Large intestine (tissue), 3 donors: ENCODE results near the gene PLXDC2. TPM values are rescaled to one million over a fixed set of nuclear protein-coding genes. Genes with fewer than 3 reads are reported as not detected.

Experiments used
- DNase-seq, 2 donors: peaks; one replicate each; pipeline versions ENCODE4 v3.0.0 to v3.0.0-alpha.2; 2013
- H3K27ac ChIP-seq: one replicate; pipeline ENCODE4 v1.5.1; 2013; ENCODE audit warnings: low read length
- H3K27me3 ChIP-seq: 2 replicates; pipeline ENCODE4 v1.6.1; 2013; ENCODE audit warnings: low read length; ENCODE audit not compliant: control insufficient read depth, insufficient read depth
- H3K36me3 ChIP-seq: 2 replicates; pipeline ENCODE4 v1.6.1; 2013; ENCODE audit warnings: low read length; ENCODE audit not compliant: control insufficient read depth, insufficient read depth
- H3K4me1 ChIP-seq: one replicate; pipeline ENCODE4 v1.6.1; 2013; ENCODE audit warnings: low read length; ENCODE audit not compliant: control insufficient read depth, insufficient read depth
- H3K4me3 ChIP-seq: one replicate; pipeline ENCODE4 v1.5.1; 2013; ENCODE audit warnings: low read length
- H3K9me3 ChIP-seq: one replicate; pipeline ENCODE4 v1.6.1; 2013; ENCODE audit warnings: mild to moderate bottlenecking, low read depth, low read length, moderate library complexity; ENCODE audit not compliant: control insufficient read depth
- WGBS: methylation state at CpG from one replicate; pipeline ENCODE4 v1.1.5; 2013; ENCODE audit warnings: low lambda C conversion rate; ENCODE audit not compliant: insufficient coverage; 5-methylcytosine and 5-hydroxymethylcytosine counted together
- polyA plus RNA-seq: library from polyadenylated mRNA; unstranded; fragments of 120-200 nt; gene quantifications from one replicate; pipeline ENCODE4 v1.2.1, GENCODE V29; 2013

Gene PLXDC2
- polyA plus RNA-seq, 1 donor = 19.0 TPM

- H3K27ac ChIP-seq = no peak overlapping the region
- H3K27me3 ChIP-seq = no peaks in the 10 kb centered on the region
- no peaks in the 10 kb centered on the region for H3K9me3 ChIP-seq
- no peak for DNase-seq
- H3K4me3 ChIP-seq = no peak overlapping the region
- peaks cover 33% of the 10 kb centered on the region for H3K36me3 ChIP-seq
- no CpG with 5 or more reads among the region's 7 CpGs for WGBS
- H3K4me1 ChIP-seq = no peaks in the 10 kb centered on the region
Measured at GRCh38 chr10:20247891-20248708, 431.9 kb downstream of the PLXDC2 start.

GRCh38 chr10:20254078-20254477, 437.8 kb downstream of the PLXDC2 start:
- DNase-seq = no peak
- H3K27ac ChIP-seq = no peak overlapping the region
- 92% methylated on average over 2 of the region's 3 CpGs for WGBS

DNA sequence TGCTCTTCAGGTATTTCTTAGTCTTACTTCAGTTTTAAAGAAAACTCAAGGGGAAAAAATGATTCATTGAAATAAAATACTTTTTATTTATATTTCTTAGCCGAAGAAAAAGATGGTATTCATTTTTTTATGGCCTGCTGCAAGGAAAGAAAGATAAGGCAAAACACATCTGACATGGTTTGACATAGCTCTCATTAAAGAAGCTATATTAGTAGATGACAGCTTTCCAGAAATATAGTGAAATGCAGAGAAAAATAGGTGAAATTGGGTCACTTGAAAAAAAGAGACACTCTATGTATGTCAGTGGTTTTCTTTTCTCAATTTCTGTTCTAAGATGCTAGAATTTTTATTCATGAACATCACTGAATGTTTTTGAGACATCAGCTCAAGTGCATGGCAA, 438.3 kb downstream of the PLXDC2 start:
- no peaks in the 10 kb centered on the region for H3K27me3 ChIP-seq
- H3K4me3 ChIP-seq = no peak overlapping the region
- H3K4me1 ChIP-seq = peaks cover 6% of the 10 kb centered on the region
- H3K9me3 ChIP-seq = no peaks in the 10 kb centered on the region
- no CpG with 5 or more reads among the region's 1 CpG for WGBS
- H3K27ac ChIP-seq = no peak overlapping the region
- DNase-seq = no peak
- peaks cover 4% of the 10 kb centered on the region for H3K36me3 ChIP-seq

More at GRCh38 chr10:20254078-20254477, 437.8 kb downstream of the PLXDC2 start:
- no peaks in the 10 kb centered on the region for H3K27me3 ChIP-seq
- H3K4me3 ChIP-seq = no peak overlapping the region
- H3K4me1 ChIP-seq = peaks cover 6% of the 10 kb centered on the region
- H3K9me3 ChIP-seq = no peaks in the 10 kb centered on the region
- H3K36me3 ChIP-seq = peaks cover 6% of the 10 kb centered on the region

- WGBS = no CpG with 5 or more reads among the region's 2 CpGs
Measured at GRCh38 chr10:20256969-20257368, 440.7 kb downstream of the PLXDC2 start.

GRCh38 chr10:20257422-20257821, 441.2 kb downstream of the PLXDC2 start:
- Histone ChIP-seq H3K27ac (no peak overlapping the region), H3K4me3 (no peak overlapping the region), H3K27me3 (no peaks in the 10 kb centered on the region), H3K4me1 (peaks cover 6% of the 10 kb centered on the region), H3K36me3 (peaks cover 13% of the 10 kb centered on the region), H3K9me3 (no peaks in the 10 kb centered on the region)
- WGBS = 57% methylated on average over 1 of the region's 2 CpGs
- peak in 1 of 2 donors; percentile 20 for DNase-seq

More at GRCh38 chr10:20256969-20257368, 440.7 kb downstream of the PLXDC2 start:
- H3K27me3 ChIP-seq = no peaks in the 10 kb centered on the region
- no peak overlapping the region for H3K27ac ChIP-seq
- H3K36me3 ChIP-seq = peaks cover 12% of the 10 kb centered on the region
- DNase-seq = no peak
- no peaks in the 10 kb centered on the region for H3K9me3 ChIP-seq
- H3K4me3 ChIP-seq = no peak overlapping the region
- peaks cover 6% of the 10 kb centered on the region for H3K4me1 ChIP-seq

GRCh38 chr10:20265146-20265545, 448.9 kb downstream of the PLXDC2 start:
- DNase-seq = no peak
- Histone ChIP-seq H3K27me3 (no peaks in the 10 kb centered on the region), H3K4me1 (no peaks in the 10 kb centered on the region), H3K4me3 (no peak overlapping the region), H3K27ac (no peak overlapping the region), H3K9me3 (no peaks in the 10 kb centered on the region), H3K36me3 (peaks cover 9% of the 10 kb centered on the region)
- WGBS = 80% methylated on average over 1 of the region's 1 CpG

- peak; percentile 3 to 8 for DNase-seq
- H3K36me3 ChIP-seq = no peaks in the 10 kb centered on the region
- no peaks in the 10 kb centered on the region for H3K9me3 ChIP-seq
- no peaks in the 10 kb centered on the region for H3K27me3 ChIP-seq
- no peak overlapping the region for H3K4me3 ChIP-seq
- no peak overlapping the region for H3K27ac ChIP-seq
- no peaks in the 10 kb centered on the region for H3K4me1 ChIP-seq
Measured at GRCh38 chr10:20267734-20268133, 451.5 kb downstream of the PLXDC2 start.

DNA sequence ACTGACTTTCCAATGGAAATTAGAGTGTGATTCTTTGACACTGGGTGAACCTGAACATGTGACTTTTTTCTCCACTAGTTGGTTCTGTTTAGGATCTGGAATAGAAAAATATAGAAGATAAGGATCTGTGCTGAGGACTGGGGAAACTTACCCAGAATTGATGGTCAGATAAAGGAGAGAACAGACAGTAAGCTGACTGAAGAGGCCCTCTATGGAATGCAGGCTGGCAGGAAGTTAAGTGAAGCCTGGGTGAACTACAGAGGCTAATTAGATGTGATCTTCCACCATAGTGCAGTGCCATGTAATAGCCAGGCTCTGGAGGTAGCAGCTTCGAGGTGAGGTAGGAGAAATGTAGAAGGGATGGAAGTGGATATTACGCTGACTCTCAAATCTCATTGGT, 455.3 kb downstream of the PLXDC2 start:
- WGBS = 100% methylated on average over 1 of the region's 2 CpGs
- Histone ChIP-seq H3K4me3 (no peak overlapping the region), H3K9me3 (no peaks in the 10 kb centered on the region), H3K27me3 (no peaks in the 10 kb centered on the region), H3K36me3 (peaks cover 3% of the 10 kb centered on the region), H3K4me1 (no peaks in the 10 kb centered on the region), H3K27ac (no peak overlapping the region)
- no peak for DNase-seq

- Histone ChIP-seq H3K9me3 (no peaks in the 10 kb centered on the region), H3K27me3 (no peaks in the 10 kb centered on the region), H3K27ac (no peak overlapping the region), H3K4me3 (no peak overlapping the region), H3K4me1 (no peaks in the 10 kb centered on the region), H3K36me3 (peaks cover 3% of the 10 kb centered on the region)
- no CpG with 5 or more reads among the region's 2 CpGs for WGBS
- no peak for DNase-seq
Measured at GRCh38 chr10:20272608-20273007, 456.4 kb downstream of the PLXDC2 start.

DNA sequence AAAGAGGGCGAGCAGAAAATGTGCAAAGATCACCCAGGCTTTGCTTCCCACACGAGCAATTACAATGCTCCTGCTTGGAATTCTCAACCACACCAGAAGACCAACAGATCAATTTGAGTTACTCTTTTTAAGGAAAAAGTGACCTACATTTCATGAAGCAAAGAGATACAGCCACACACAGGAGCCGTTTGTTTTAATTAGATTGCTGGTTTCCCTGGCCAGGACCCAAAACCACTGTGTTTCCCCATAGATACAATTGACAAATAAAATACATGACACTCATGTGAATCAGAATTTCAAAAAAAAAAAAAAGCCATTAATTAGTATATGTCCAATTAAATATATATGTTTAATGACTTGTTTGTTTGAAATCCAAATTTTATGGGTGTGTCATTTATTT, 458.3 kb downstream of the PLXDC2 start:
- 100% methylated on average over 1 of the region's 3 CpGs for WGBS
- no peak for DNase-seq
- Histone ChIP-seq H3K27me3 (no peaks in the 10 kb centered on the region), H3K4me3 (no peak overlapping the region), H3K36me3 (peaks cover 3% of the 10 kb centered on the region), H3K27ac (no peak overlapping the region), H3K9me3 (no peaks in the 10 kb centered on the region), H3K4me1 (no peaks in the 10 kb centered on the region)
